ENCODE data around the gene SUPT16H.
"Not testable (repeated sequence)": the region's sequence is repeated elsewhere in the genome, so short reads cannot be mapped to it uniquely, and the experiment has no call there.

The SUPT16H gene

GRCh38 chr14:21356511-21356910 lies 27.3 kb downstream of the SUPT16H start:
- DNase-seq = no peak

GRCh38 chr14:21352587-21352986 lies 31.2 kb downstream of the SUPT16H start:
- no peak for DNase-seq

GRCh38 chr14:21350539-21350938 lies 33.3 kb downstream of the SUPT16H start:
- DNase-seq = no peak

- no peak for DNase-seq
These were observed 36.6 kb downstream of the SUPT16H start for GRCh38 chr14:21347201-21347600.

- DNase-seq = no peak
These were observed 37.2 kb downstream of the SUPT16H start for GRCh38 chr14:21346532-21347135.

GRCh38 chr14:21343035-21343794 lies 40.6 kb downstream of the SUPT16H start:
- DNase-seq = no peak

GRCh38 chr14:21334202-21334906 lies 49.5 kb downstream of the SUPT16H start:
- no peak for DNase-seq

GRCh38 chr14:21332950-21333349 lies 50.9 kb downstream of the SUPT16H start:
- DNase-seq = no peak

- no peak for DNase-seq
These were observed 56.8 kb downstream of the SUPT16H start for GRCh38 chr14:21326972-21327371.

- no peak for DNase-seq
These were observed 61.1 kb downstream of the SUPT16H start for GRCh38 chr14:21322716-21323115.

- DNase-seq = no peak
These were observed 62.9 kb downstream of the SUPT16H start for GRCh38 chr14:21320913-21321312.

- no peak for DNase-seq
These were observed 66.4 kb downstream of the SUPT16H start for GRCh38 chr14:21317398-21317797.

GRCh38 chr14:21313512-21313911 lies 70.3 kb downstream of the SUPT16H start:
- no peak for DNase-seq

- DNase-seq = no peak
These were observed 72.2 kb downstream of the SUPT16H start for GRCh38 chr14:21311614-21312013.

- no peak for DNase-seq
These were observed 73.9 kb downstream of the SUPT16H start for GRCh38 chr14:21309956-21310355.

- no peak for DNase-seq
These were observed 74.6 kb downstream of the SUPT16H start for GRCh38 chr14:21309238-21309636.

GRCh38 chr14:21308479-21309237 lies 75.2 kb downstream of the SUPT16H start:
- peak; percentile 67 for DNase-seq

GRCh38 chr14:21308132-21308478 lies 75.7 kb downstream of the SUPT16H start:
- DNase-seq = no peak

GRCh38 chr14:21307637-21308036 lies 76.2 kb downstream of the SUPT16H start:
- DNase-seq = no peak

- DNase-seq = not testable (repeated sequence)
These were observed 81.0 kb downstream of the SUPT16H start for GRCh38 chr14:21302836-21303140.

- no peak for DNase-seq
These were observed 81.6 kb downstream of the SUPT16H start for GRCh38 chr14:21302013-21302835.
